A549 (cell line): ENCODE data around the gene SEC31B. TPM values are rescaled to one million over a fixed set of nuclear protein-coding genes. Genes with fewer than 3 reads are reported as not detected.

Source experiments
- ATAC-seq, 2 experiments: fragments of 200-7000 bp in 1 of 2; fragments of >200 bp in 1 of 2; cut with Nextera tagmentation in 1 of 2; cut with Tn5 transposase in 1 of 2; 3 replicates each; pipeline versions ENCODE4 v1.8.0 to v1.9.1; 2018 to 2020; ENCODE audit warnings: mild to moderate bottlenecking in 1 of 2, moderate library complexity in 1 of 2
- CTCF ChIA-PET: fragments of 300-600 bp; sonication (Branson Sonifier 250); formaldehyde crosslinking; extraction: SDS; loops from one replicate; lab custom pipeline; 2021; ENCODE audit warnings: antibody characterized with exemption, inconsistent platforms; lab: Yijun Ruan, JAX
- POLR2A ChIA-PET: fragments of 350-600 bp; formaldehyde crosslinking; extraction: SDS; loops from one replicate; lab custom pipeline; 2021; ENCODE audit warnings: antibody characterized with exemption, inconsistent platforms; lab: Yijun Ruan, JAX
- DNase-seq, 2 experiments: peaks; one replicate each; pipeline versions ENCODE4 v3.0.0 to v3.0.0-alpha.2; 2011 to 2016; ENCODE audit warnings: low read depth in 1 of 2, low spot score in 1 of 2
- FAIRE-seq: peaks from 2 replicates; lab custom pipeline; 2011; peaks lifted over from hg19 to GRCh38; lab: Jason Lieb, UNC
- H3K27ac ChIP-seq, 2 experiments: fragments of >200 bp; sonication (Bioruptor Twin); formaldehyde crosslinking; 3 replicates each; pipeline ENCODE4 v1.5.1; 2016 to 2017
- H3K4me1 ChIP-seq: fragments of >200 bp; sonication (Bioruptor Twin); formaldehyde crosslinking; 3 replicates; pipeline ENCODE4 v1.6.1; 2016
- H3K4me2 ChIP-seq: fragments of >200 bp; sonication (Bioruptor Twin); formaldehyde crosslinking; 3 replicates; pipeline ENCODE4 v1.6.1; 2016
- H3K4me3 ChIP-seq: fragments of >200 bp; sonication (Bioruptor Twin); formaldehyde crosslinking; 3 replicates; pipeline ENCODE4 v1.5.1; 2016
- H3K9me3 ChIP-seq: fragments of >200 bp; sonication (Bioruptor Twin); formaldehyde crosslinking; 3 replicates; pipeline ENCODE4 v1.6.1; 2016
- BHLHE40 ChIP-seq: IDR thresholded peaks from 2 replicates; pipeline ENCODE4 v1.6.1; 2012; ENCODE audit warnings: low read depth, low read length, inconsistent platforms
- CBX8 ChIP-seq: fragments of 200-600 bp; sonication (generic); IDR thresholded peaks from 2 replicates; pipeline ENCODE4 v1.6.1; 2016
- CHD2 ChIP-seq: fragments of 150-350 bp; IDR thresholded peaks from 2 replicates; pipeline ENCODE4 v1.6.1; 2014; ENCODE audit warnings: low read length; ENCODE audit not compliant: partially characterized antibody
- CHD4 ChIP-seq: fragments of 200-600 bp; sonication (generic); IDR thresholded peaks from 2 replicates; pipeline ENCODE4 v1.6.1; 2016; ENCODE audit warnings: antibody characterized with exemption, mild to moderate bottlenecking, borderline replicate concordance
- FOSB ChIP-seq: fragments of 250-450 bp; sonication (Bioruptor Pico); IDR thresholded peaks from 2 replicates; pipeline ENCODE4 v1.5.0; 2020; ENCODE audit warnings: mild to moderate bottlenecking, moderate library complexity
- GATA3 ChIP-seq: IDR thresholded peaks from 2 replicates; pipeline ENCODE4 v1.6.1; 2012; ENCODE audit warnings: borderline replicate concordance
- HOXA7 ChIP-seq: fragments of 250-450 bp; sonication (Bioruptor Pico); IDR thresholded peaks from 2 replicates; pipeline ENCODE4 v1.5.0; 2020; ENCODE audit warnings: mild to moderate bottlenecking, moderate library complexity
- KDM1A ChIP-seq: fragments of 200-600 bp; sonication (generic); IDR thresholded peaks from 2 replicates; pipeline ENCODE4 v1.6.1; 2016; ENCODE audit warnings: low read depth, mild to moderate bottlenecking
- KDM5A ChIP-seq: fragments of 200-600 bp; sonication (generic); IDR thresholded peaks from 2 replicates; pipeline ENCODE4 v1.6.1; 2016; ENCODE audit warnings: antibody characterized with exemption, mild to moderate bottlenecking
- MAZ ChIP-seq: fragments of 150-350 bp; IDR thresholded peaks from 2 replicates; pipeline ENCODE4 v1.6.1; 2014; ENCODE audit warnings: antibody characterized with exemption, low read depth, low read length, borderline replicate concordance
- NPAS2 ChIP-seq: fragments of 250-450 bp; sonication (Bioruptor Pico); IDR thresholded peaks from 2 replicates; pipeline ENCODE4 v1.8.0; 2022; ENCODE audit warnings: mild to moderate bottlenecking, moderate library complexity, borderline replicate concordance
- PHF8 ChIP-seq: fragments of 200-600 bp; sonication (generic); IDR thresholded peaks from 2 replicates; pipeline ENCODE4 v1.6.1; 2016; ENCODE audit warnings: low read depth, mild to moderate bottlenecking, antibody characterized with exemption, moderate library complexity, borderline replicate concordance
- POLR2A ChIP-seq: IDR thresholded peaks from 2 replicates; pipeline ENCODE4 v1.6.1; 2012; ENCODE audit warnings: mild to moderate bottlenecking, low read length
- RAD21 ChIP-seq, 2 experiments: fragments of >200 bp in 1 of 2; sonication (Bioruptor Twin) in 1 of 2; formaldehyde crosslinking in 1 of 2; IDR thresholded peaks in 1 of 2; conservative IDR thresholded peaks in 1 of 2; 2 replicates in 1 of 2; 3 replicates in 1 of 2; pipeline ENCODE4 v1.6.1; 2012 to 2018; ENCODE audit warnings: inconsistent platforms in 1 of 2
- RARB ChIP-seq: fragments of 250-450 bp; sonication (Bioruptor Pico); IDR thresholded peaks from 2 replicates; pipeline ENCODE4 v1.8.0; 2021; ENCODE audit warnings: mild to moderate bottlenecking, moderate library complexity
- RNF2 ChIP-seq: fragments of 200-600 bp; sonication (generic); IDR thresholded peaks from 2 replicates; pipeline ENCODE4 v1.6.1; 2016; ENCODE audit warnings: low read depth, mild to moderate bottlenecking, antibody characterized with exemption, moderate library complexity, borderline replicate concordance
- ZC3H11A ChIP-seq: fragments of 450-650 bp; IDR thresholded peaks from 2 replicates; pipeline ENCODE4 v1.6.1; 2014; ENCODE audit warnings: antibody characterized with exemption, mild to moderate bottlenecking
- ZFP36 ChIP-seq: fragments of 450-650 bp; IDR thresholded peaks from 2 replicates; pipeline ENCODE4 v1.6.1; 2014; ENCODE audit warnings: borderline replicate concordance; ENCODE audit not compliant: partially characterized antibody
- ZSCAN20 ChIP-seq: fragments of 250-450 bp; sonication (Bioruptor Pico); IDR thresholded peaks from 2 replicates; pipeline ENCODE4 v1.8.0; 2022; ENCODE audit warnings: mild to moderate bottlenecking, moderate library complexity
- WGBS: methylation state at CpG from one replicate; pipeline ENCODE4 v1.1.6; 2017; ENCODE audit errors: missing lambda C conversion rate; 5-methylcytosine and 5-hydroxymethylcytosine counted together
- polyA plus RNA-seq, 4 experiments: library from polyadenylated mRNA; depleted of rRNA in 3 of 4; stranded (reverse); fragments of >200 nt; fragmentation: RNase III in 1 of 4; extraction: RNeasy Plus Mini Kit Qiagen cat#74134 plus additional on column Dnase treatment in 1 of 4; gene quantifications; 2 replicates in 3 of 4; 3 replicates in 1 of 4; pipeline ENCODE4 v1.2.3, GENCODE V29; 2011 to 2017
- TF ChIP-seq, protein P1 (sequence below): fragments of 250-450 bp; sonication (Bioruptor Pico); IDR thresholded peaks from 2 replicates; pipeline ENCODE4 v1.5.0; 2021; ENCODE audit warnings: mild to moderate bottlenecking, moderate library complexity, borderline replicate concordance
- TF ChIP-seq, protein P2 (sequence below): fragments of 450-650 bp; IDR thresholded peaks from 2 replicates; pipeline ENCODE4 v1.6.1; 2014; ENCODE audit warnings: antibody characterized with exemption
- TF ChIP-seq, protein P3 (sequence below): IDR thresholded peaks from 2 replicates; pipeline ENCODE4 v1.6.1; 2012; ENCODE audit warnings: low read depth, borderline replicate concordance

SEC31B gene
- polyA plus RNA-seq, 2 of the 4 experiments (the other 2 are of a cell fraction) = 6.2 to 7.1 TPM

DNA sequence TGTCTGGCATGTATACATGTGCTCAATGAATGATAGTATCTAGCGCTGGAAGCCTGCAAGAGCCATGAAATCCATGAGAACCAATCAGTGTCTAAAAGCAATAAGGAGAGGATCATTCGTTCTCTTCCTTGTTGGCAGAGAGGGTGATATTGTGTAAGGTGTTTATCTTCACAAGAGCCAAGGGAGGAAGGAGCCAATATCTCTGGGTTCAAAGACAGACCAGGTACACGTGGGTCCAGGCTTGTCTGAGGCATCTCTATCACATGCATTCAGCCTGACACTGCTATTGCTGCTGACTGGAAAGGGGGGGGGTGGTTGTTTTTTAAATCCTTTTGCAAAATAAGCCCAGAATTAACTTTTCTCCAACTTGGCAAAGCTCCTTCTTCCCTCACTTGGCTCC, 4.0 kb downstream of the SEC31B start:
- ATAC-seq (no peak), FAIRE-seq (no peak), DNase-seq (no peak)
- H3K4me3 ChIP-seq = no peak overlapping the region
- H3K27ac ChIP-seq = no peak overlapping the region
- TF ChIP-seq RAD21 (conservative IDR thresholded peaks at IDR 0.05 in 1 of 2, IDR thresholded peaks at IDR 0.05 in 1 of 2) (no peak), RARB (CRISPR knock-in tag) (no peak), POLR2A (no peak), CBX8 (no peak), ZC3H11A (no peak), ZSCAN20 (CRISPR knock-in tag) (no peak)
- TF ChIP-seq, protein P1, sequence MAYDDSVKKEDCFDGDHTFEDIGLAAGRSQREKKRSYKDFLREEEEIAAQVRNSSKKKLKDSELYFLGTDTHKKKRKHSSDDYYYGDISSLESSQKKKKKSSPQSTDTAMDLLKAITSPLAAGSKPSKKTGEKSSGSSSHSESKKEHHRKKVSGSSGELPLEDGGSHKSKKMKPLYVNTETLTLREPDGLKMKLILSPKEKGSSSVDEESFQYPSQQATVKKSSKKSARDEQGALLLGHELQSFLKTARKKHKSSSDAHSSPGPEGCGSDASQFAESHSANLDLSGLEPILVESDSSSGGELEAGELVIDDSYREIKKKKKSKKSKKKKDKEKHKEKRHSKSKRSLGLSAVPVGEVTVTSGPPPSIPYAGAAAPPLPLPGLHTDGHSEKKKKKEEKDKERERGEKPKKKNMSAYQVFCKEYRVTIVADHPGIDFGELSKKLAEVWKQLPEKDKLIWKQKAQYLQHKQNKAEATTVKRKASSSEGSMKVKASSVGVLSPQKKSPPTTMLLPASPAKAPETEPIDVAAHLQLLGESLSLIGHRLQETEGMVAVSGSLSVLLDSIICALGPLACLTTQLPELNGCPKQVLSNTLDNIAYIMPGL (CRISPR knock-in tag) = no peak
- no peak overlapping the region for H3K4me2 ChIP-seq
- WGBS = 71% methylated on average over 3 of the region's 3 CpGs
- H3K9me3 ChIP-seq = no peaks in the 10 kb centered on the region
- no peaks in the 10 kb centered on the region for H3K4me1 ChIP-seq
- ChIA-PET CTCF (interaction anchor here (0.6 to 23.5 kb wide), 5 partner anchors 11 to 503 kb away, joined by 3 to 381 read pairs (median 267); partner anchors contain the start of gene SCD), POLR2A (no interaction called here)

DNA sequence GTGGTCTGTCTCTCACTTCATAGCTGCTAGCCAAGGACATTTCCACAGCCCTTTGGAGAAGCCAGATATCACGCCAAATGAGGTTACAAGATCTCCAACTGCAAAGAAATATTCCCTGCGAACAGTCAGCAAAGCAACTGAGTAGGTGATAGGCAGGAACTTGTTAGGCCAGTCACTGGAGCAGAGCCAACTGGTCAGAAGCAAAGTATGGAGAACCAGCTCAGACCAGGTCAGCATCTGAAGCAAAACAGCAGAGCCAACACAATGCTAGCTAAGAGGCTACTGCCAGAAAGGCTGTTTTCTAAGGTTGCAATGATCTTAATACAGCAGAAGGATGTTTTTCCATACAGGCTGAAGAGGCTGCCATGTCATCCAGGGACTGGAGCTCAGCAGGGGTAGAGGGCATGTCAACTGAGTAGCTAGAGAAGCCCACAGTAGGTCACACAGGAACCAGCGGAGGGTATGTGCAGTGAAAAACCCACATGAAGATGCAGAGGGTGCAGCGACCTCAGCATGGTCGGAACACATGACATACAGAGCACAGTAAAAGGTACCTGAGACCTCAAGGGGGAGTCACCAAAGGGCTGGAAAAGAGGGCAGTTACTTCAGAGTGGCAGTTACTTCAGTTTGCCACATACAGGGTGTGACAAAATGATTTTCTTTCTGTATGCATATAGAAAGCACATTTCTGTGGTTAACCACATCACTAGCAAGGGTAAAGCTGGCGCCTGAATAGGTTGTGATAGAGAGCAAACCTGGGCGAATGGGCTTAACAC, 8.9 kb downstream of the SEC31B start:
- FAIRE-seq (no peak), DNase-seq (no peak), ATAC-seq (no peak)
- H3K4me2 ChIP-seq = no peak overlapping the region
- no peak overlapping the region for H3K27ac ChIP-seq
- H3K9me3 ChIP-seq = no peaks in the 10 kb centered on the region
- H3K4me1 ChIP-seq = peaks cover 10% of the 10 kb centered on the region; the same call in 2 of the 3 replicates
- H3K4me3 ChIP-seq = no peak overlapping the region
- CTCF ChIA-PET = interaction anchor here (0.9 to 23.5 kb wide), 13 partner anchors 10 to 367 kb away, joined by 3 to 381 read pairs (median 5); partner anchors contain the start of genes HIF1AN, SCD and SEC31B
- WGBS = 82% methylated on average over 7 of the region's 7 CpGs
- TF ChIP-seq NPAS2 (CRISPR knock-in tag) = no peak
- TF ChIP-seq FOSB (CRISPR knock-in tag) = no peak
- TF ChIP-seq CHD2 = no peak
- no peak for TF ChIP-seq HOXA7 (CRISPR knock-in tag)
- TF ChIP-seq, protein P2, sequence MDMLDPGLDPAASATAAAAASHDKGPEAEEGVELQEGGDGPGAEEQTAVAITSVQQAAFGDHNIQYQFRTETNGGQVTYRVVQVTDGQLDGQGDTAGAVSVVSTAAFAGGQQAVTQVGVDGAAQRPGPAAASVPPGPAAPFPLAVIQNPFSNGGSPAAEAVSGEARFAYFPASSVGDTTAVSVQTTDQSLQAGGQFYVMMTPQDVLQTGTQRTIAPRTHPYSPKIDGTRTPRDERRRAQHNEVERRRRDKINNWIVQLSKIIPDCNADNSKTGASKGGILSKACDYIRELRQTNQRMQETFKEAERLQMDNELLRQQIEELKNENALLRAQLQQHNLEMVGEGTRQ = no peak
- no peak for TF ChIP-seq RNF2
- TF ChIP-seq, protein P3, sequence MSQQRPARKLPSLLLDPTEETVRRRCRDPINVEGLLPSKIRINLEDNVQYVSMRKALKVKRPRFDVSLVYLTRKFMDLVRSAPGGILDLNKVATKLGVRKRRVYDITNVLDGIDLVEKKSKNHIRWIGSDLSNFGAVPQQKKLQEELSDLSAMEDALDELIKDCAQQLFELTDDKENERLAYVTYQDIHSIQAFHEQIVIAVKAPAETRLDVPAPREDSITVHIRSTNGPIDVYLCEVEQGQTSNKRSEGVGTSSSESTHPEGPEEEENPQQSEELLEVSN = no peak
- no peak for TF ChIP-seq KDM1A
- TF ChIP-seq PHF8 = no peak
- POLR2A ChIA-PET = no interaction called here

DNA sequence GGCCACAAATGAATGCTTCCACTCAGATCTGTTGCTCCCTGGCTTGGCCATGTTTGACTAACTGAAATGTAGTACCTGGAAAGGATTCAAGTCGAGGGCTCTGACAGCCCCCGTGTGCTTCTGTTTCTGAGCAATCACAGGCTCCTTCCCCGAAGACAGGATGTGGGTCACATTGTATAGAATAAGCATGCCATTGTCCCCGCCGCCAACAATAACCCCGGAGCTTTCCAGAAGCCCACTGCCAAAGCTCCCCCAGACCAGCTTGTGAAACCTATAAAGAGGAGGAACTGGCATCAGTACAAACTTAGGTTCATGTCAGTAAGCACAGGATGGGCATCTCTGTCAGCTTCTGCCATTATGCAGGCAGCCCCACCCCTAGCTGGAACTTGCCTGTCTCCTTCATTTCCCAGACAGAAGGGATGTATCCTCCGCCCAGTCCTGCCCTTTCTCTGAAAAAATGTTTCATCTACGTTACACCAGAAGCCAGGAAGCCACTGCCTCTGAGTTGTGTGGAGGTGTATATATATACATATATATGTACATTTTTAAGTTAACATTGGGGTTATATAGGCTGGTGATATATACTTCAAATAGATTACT, 10.3 kb downstream of the SEC31B start:
- Histone ChIP-seq H3K4me1 (peaks cover 10% of the 10 kb centered on the region; the same call in 2 of the 3 replicates), H3K4me3 (no peak overlapping the region), H3K9me3 (no peaks in the 10 kb centered on the region), H3K4me2 (no peak overlapping the region), H3K27ac (no peak overlapping the region)
- no peak for FAIRE-seq
- TF ChIP-seq BHLHE40 = no peak
- TF ChIP-seq KDM5A = no peak
- TF ChIP-seq MAZ = no peak
- no peak for TF ChIP-seq CHD4
- TF ChIP-seq GATA3 = no peak
- no peak for TF ChIP-seq ZFP36
- ChIA-PET CTCF (interaction anchor here (0.6 to 23.5 kb wide), 29 partner anchors 8 to 950 kb away, joined by 3 to 381 read pairs (median 5); partner anchors contain the start of genes DNMBP, SCD and SEC31B), POLR2A (interaction anchor here (1.0 kb wide), 1 partner anchor 136 kb away, joined by 4 read pairs; no protein-coding TSS in a partner anchor)
- DNase-seq = no peak
- WGBS = 73% methylated on average over 8 of the region's 8 CpGs
- ATAC-seq = no peak
